ENCODE data around the gene POMP.

DNA sequence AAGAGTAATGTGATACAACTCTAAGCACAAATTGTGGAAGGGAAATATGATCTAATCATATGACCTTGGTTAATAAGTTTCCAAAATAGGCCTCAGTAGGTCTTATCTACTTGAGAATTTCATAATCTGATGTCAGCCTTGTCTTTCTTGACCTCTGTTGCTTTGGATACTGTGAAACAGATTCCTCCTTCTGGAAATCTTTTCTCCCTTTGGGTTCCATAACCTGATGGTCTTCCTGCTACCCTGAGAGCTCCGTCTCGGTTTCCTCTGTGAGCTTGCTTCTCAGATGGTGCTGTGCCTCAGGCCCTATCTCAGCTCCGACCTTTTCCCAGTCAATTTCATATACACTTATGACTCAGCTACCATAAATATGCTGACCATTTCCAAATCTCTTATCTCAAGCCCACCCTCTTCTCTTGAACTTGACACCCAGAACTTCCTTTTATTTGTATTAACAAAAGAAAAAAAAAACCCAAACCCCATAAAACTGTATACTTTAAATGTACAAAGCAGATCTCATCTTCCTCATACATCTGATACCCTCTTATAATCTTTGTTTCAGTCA, 66.2 kb downstream of the POMP start:
- TF ChIP-seq, protein P1, sequence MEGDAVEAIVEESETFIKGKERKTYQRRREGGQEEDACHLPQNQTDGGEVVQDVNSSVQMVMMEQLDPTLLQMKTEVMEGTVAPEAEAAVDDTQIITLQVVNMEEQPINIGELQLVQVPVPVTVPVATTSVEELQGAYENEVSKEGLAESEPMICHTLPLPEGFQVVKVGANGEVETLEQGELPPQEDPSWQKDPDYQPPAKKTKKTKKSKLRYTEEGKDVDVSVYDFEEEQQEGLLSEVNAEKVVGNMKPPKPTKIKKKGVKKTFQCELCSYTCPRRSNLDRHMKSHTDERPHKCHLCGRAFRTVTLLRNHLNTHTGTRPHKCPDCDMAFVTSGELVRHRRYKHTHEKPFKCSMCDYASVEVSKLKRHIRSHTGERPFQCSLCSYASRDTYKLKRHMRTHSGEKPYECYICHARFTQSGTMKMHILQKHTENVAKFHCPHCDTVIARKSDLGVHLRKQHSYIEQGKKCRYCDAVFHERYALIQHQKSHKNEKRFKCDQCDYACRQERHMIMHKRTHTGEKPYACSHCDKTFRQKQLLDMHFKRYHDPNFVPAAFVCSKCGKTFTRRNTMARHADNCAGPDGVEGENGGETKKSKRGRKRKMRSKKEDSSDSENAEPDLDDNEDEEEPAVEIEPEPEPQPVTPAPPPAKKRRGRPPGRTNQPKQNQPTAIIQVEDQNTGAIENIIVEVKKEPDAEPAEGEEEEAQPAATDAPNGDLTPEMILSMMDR (IDR thresholded peaks at IDR 0.05) = no peak
- no peak for TF ChIP-seq EZH2 (IDR thresholded peaks at IDR 0.05)
- TF ChIP-seq EZH2phosphoT487 (IDR thresholded peaks at IDR 0.05) = no peak
